ENCODE measurements around the gene SPATA6. TPM values are rescaled to one million over a fixed set of nuclear protein-coding genes. Genes with fewer than 3 reads are reported as not detected.
"Not testable (repeated sequence)": the region's sequence is repeated elsewhere in the genome, so short reads cannot be mapped to it uniquely, and the experiment has no call there.

Gene SPATA6
- total and polyA plus RNA-seq, 2 of the 4 experiments (the other 2 are of a cell fraction), result 1.1 to 2.0 TPM

DNA sequence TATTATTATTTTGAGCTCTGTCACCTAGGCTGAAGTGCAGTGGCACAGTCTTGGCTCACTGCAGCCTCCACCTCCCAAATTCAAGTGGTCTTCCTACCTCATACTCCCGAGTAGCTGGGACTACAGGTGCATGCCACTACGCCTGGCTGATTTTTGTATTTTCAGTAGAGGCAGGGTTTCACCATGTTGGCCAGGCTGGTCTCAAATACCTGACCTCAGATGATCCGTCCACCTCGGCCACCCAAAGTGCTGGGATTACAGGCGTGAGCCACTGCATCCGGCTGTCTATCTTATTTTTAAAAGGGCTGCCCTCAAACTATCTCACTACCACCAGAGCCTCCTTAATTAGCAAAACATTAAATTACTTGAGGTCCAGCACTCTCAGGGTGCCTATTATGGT, 177.9 kb downstream of the SPATA6 start:
- H2BK120ac ChIP-seq (ENCODE audit: low read depth, low read length); intact Hi-C loops (cut with micrococcal nuclease); in situ Hi-C loops (cut with MboI; ENCODE audit: low sequenced_read_pairs); H2BK20ac ChIP-seq (ENCODE audit: low read depth, low read length); H3K23ac ChIP-seq (ENCODE audit: low read depth, low read length); H4K8ac ChIP-seq (ENCODE audit: low read depth in 2 of 2, low read length in 2 of 2); ATAC-seq (ENCODE audit: low read depth); H3K27ac ChIP-seq (ENCODE audit: insufficient read depth, low read length); H2AFZ ChIP-seq (replicated peaks; ENCODE audit: low read length, poor library complexity); H3K9ac ChIP-seq (ENCODE audit: low read depth, low read length); H3K14ac ChIP-seq (replicated peaks; ENCODE audit: low read depth, low read length); H3K9me3 ChIP-seq (ENCODE audit: control insufficient read depth, insufficient read depth, low read length); H3K4me1 ChIP-seq (ENCODE audit: control insufficient read depth, insufficient read depth, low read length); H3K56ac ChIP-seq (ENCODE audit: extremely low read depth, insufficient read depth, low read length); H2AK9ac ChIP-seq (replicated peaks; ENCODE audit: low read depth, low read length, poor library complexity); H3K79me1 ChIP-seq (ENCODE audit: low read depth in 1 of 2, low read length in 2 of 2); H3K9me1 ChIP-seq (ENCODE audit: insufficient read depth, low read length); H4K5ac ChIP-seq (ENCODE audit: low read depth, low read length); H3K4ac ChIP-seq (ENCODE audit: low read depth, low read length); H3K18ac ChIP-seq (ENCODE audit: low read depth, low read length); dilution Hi-C loops (cut with HindIII; ENCODE audit: low sequenced_read_pairs, unreplicated experiment); H3K36me3 ChIP-seq (ENCODE audit: control insufficient read depth, insufficient read depth, low read length); BruUV-seq (replicated peaks); H4K91ac ChIP-seq (ENCODE audit: insufficient read depth, low read depth, low read length); H3K27me3 ChIP-seq (ENCODE audit: control insufficient read depth, insufficient read depth, low read length); DNase-seq; H3K4me2 ChIP-seq (ENCODE audit: low read depth, low read length); POLR2A ChIA-PET (ENCODE audit: unreplicated experiment); H2BK5ac ChIP-seq (ENCODE audit: low read depth, low read length, poor library complexity, severe bottlenecking); CTCF ChIA-PET; H4K20me1 ChIP-seq (ENCODE audit: insufficient read depth, low read length); H3K4me3 ChIP-seq (ENCODE audit: insufficient read depth, low read depth, low read length); H2AK5ac ChIP-seq (ENCODE audit: low read depth, low read length); H2BK15ac ChIP-seq (ENCODE audit: low read depth, low read length): not testable (repeated sequence)
- WGBS, 2 experiments (ENCODE audit: extremely low coverage in 2 of 2, insufficient read length in 1 of 2), result 89% methylated on average over 4 of the region's 6 CpGs; no CpG with 5 or more reads in 1 of the 2 experiments
